Left lung (tissue), 10 donors: ENCODE data around the gene AFMID. TPM values are rescaled to one million over a fixed set of nuclear protein-coding genes. Genes with fewer than 3 reads are reported as not detected.
A peak's percentile ranks its signal among the peaks of the same experiment; 100 is the strongest.

Experiments used
- ATAC-seq: fragments of 200-7000 bp; cut with Tn5 transposase; one replicate; pipeline ENCODE4 v1.9.1; 2020; ENCODE audit warnings: moderate library complexity
- DNase-seq, 4 donors: peaks; one replicate each; pipeline ENCODE4 v3.0.0-alpha.2; 2013 to 2020
- H3K27ac ChIP-seq, 2 donors: fragments of 200-600 bp; sonication (generic) in 1 of 2; one replicate each; pipeline versions ENCODE4 v1.5.0 to v1.8.0; 2020 to 2021
- H3K27me3 ChIP-seq, 2 donors: fragments of 200-600 bp; sonication (generic) in 1 of 2; one replicate each; pipeline versions ENCODE4 v1.5.0 to v1.8.0; 2020 to 2021
- H3K36me3 ChIP-seq, 2 donors: fragments of 200-600 bp; sonication (generic) in 1 of 2; one replicate each; pipeline versions ENCODE4 v1.5.0 to v1.8.0; 2020 to 2021
- H3K4me1 ChIP-seq, 2 donors: fragments of 200-600 bp; one replicate each; pipeline ENCODE4 v1.8.0; 2021
- H3K4me3 ChIP-seq, 2 donors: fragments of 200-600 bp; sonication (generic) in 1 of 2; one replicate each; pipeline versions ENCODE4 v1.5.0 to v1.8.0; 2020 to 2021; ENCODE audit warnings: mild to moderate bottlenecking in 1 of 2
- H3K9me3 ChIP-seq, 2 donors: fragments of 200-600 bp; sonication (generic) in 1 of 2; one replicate each; pipeline versions ENCODE4 v1.5.0 to v1.8.0; 2020 to 2021
- CTCF ChIP-seq, 2 donors: fragments of 200-600 bp; sonication (generic) in 1 of 2; IDR thresholded peaks; one replicate each; pipeline versions ENCODE4 v1.5.0 to v1.8.0; 2021; ENCODE audit warnings: antibody characterized with exemption in 2 of 2
- intact Hi-C, 2 donors: fragments of 100-400 bp; cut with DNase I; formaldehyde crosslinking; loops; one replicate each; pipeline versions ENCODE4 v1.11.2 to v1.14.2; 2022
- polyA plus RNA-seq, 6 donors: library from polyadenylated mRNA; unstranded; fragments of 120-200 nt; gene quantifications; one replicate each; pipeline ENCODE4 v1.2.1, GENCODE V29; 2013; ENCODE audit not compliant: insufficient read length in 6 of 6
- total RNA-seq, 2 donors: library from RNA; stranded (reverse); fragmentation: NEBNext Ultra II Directional; extraction: Animal tissue kit (Norgen Biotek cat#: 25700); gene quantifications; one replicate each; pipeline ENCODE4 v1.2.1, GENCODE V29; 2021
- donor health status: DM: no; HTN: yes; CAD: no.
- donor health status: DM: no; HTN: no; CAD: no.

Gene AFMID
- total and polyA plus RNA-seq, 8 donors, result 31.3 to 58.9 (median 50.9) TPM

DNA sequence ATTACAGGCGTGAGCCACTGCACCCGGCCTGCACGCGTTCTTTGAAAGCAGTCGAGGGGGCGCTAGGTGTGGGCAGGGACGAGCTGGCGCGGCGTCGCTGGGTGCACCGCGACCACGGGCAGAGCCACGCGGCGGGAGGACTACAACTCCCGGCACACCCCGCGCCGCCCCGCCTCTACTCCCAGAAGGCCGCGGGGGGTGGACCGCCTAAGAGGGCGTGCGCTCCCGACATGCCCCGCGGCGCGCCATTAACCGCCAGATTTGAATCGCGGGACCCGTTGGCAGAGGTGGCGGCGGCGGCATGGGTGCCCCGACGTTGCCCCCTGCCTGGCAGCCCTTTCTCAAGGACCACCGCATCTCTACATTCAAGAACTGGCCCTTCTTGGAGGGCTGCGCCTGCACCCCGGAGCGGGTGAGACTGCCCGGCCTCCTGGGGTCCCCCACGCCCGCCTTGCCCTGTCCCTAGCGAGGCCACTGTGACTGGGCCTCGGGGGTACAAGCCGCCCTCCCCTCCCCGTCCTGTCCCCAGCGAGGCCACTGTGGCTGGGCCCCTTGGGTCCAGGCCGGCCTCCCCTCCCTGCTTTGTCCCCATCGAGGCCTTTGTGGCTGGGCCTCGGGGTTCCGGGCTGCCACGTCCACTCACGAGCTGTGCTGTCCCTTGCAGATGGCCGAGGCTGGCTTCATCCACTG is 27.0 kb downstream of the AFMID start, which contains the start of gene BIRC5:
BIRC5 (plus strand) TSS at position 238 of the 690 bp plus-strand sequence; CDS start at position 302, 64 bp downstream.
- no peaks in the 10 kb centered on the region for H3K9me3 ChIP-seq
- no peaks in the 10 kb centered on the region for H3K36me3 ChIP-seq
- peak; percentile 100 for ATAC-seq
- intact Hi-C loops, result no loop called here
- peaks cover 4 to 20% of the 10 kb centered on the region in 2 donors for H3K4me1 ChIP-seq
- H3K27me3 ChIP-seq, result no peaks in the 10 kb centered on the region
- H3K27ac ChIP-seq, result no peak within 1 kb of the TSS
- H3K4me3 ChIP-seq, result peak within 1 kb of the TSS; percentile 46 to 48
- DNase-seq, result peak; percentile 72 to 96 (median 90)
- TF ChIP-seq CTCF (IDR thresholded peaks at IDR 0.05), result no peak

- peaks cover 4 to 20% of the 10 kb centered on the region in 2 donors for H3K4me1 ChIP-seq
- no peaks in the 10 kb centered on the region for H3K27me3 ChIP-seq
- TF ChIP-seq CTCF (IDR thresholded peaks at IDR 0.05), result no peak
- no peak overlapping the region for H3K27ac ChIP-seq
- H3K9me3 ChIP-seq, result no peaks in the 10 kb centered on the region
- intact Hi-C loops, result no loop called here
- H3K36me3 ChIP-seq, result peaks cover 0 to 5% of the 10 kb centered on the region in 2 donors
- no peak for ATAC-seq
- DNase-seq, result no peak
- H3K4me3 ChIP-seq, result peak overlapping the region; percentile 46 to 48
Measured at GRCh38 chr17:78214706-78215061, 27.5 kb downstream of the AFMID start.

DNA sequence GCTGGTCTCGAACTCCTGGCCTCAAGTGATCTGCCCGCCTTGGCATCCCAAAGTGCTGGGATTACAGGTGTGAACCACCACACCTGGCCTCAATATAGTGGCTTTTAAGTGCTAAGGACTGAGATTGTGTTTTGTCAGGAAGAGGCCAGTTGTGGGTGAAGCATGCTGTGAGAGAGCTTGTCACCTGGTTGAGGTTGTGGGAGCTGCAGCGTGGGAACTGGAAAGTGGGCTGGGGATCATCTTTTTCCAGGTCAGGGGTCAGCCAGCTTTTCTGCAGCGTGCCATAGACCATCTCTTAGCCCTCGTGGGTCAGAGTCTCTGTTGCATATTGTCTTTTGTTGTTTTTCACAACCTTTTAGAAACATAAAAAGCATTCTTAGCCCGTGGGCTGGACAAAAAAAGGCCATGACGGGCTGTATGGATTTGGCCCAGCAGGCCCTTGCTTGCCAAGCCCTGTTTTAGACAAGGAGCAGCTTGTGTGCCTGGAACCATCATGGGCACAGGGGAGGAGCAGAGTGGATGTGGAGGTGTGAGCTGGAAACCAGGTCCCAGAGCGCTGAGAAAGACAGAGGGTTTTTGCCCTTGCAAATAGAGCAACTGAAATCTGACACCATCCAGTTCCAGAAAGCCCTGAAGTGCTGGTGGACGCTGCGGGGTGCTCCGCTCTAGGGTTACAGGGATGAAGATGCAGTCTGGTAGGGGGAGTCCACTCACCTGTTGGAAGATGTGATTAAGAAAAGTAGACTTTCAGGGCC is 32.4 kb downstream of the AFMID start:
- TF ChIP-seq CTCF (IDR thresholded peaks at IDR 0.05), result no peak
- Histone ChIP-seq H3K4me1 (peaks cover under 1 to 8% of the 10 kb centered on the region in 2 donors), H3K36me3 (peaks cover 0 to 15% of the 10 kb centered on the region in 2 donors), H3K9me3 (no peaks in the 10 kb centered on the region), H3K27ac (no peak overlapping the region), H3K27me3 (no peaks in the 10 kb centered on the region), H3K4me3 (no peak overlapping the region)
- ATAC-seq (peak; percentile 13), DNase-seq (no peak)
- intact Hi-C loops, result no loop called here

DNA sequence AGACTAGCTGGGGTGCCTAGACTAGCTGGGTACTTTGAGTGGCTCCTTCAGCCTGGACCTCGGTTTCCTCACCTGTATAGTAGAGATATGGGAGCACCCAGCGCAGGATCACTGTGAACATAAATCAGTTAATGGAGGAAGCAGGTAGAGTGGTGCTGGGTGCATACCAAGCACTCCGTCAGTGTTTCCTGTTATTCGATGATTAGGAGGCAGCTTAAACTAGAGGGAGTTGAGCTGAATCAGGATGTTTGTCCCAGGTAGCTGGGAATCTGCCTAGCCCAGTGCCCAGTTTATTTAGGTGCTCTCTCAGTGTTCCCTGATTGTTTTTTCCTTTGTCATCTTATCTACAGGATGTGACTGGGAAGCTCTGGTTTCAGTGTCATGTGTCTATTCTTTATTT is 35.9 kb downstream of the AFMID start:
- H3K27ac ChIP-seq, result peak overlapping the region; percentile 16 to 56

More for the DNA sequence above, 35.9 kb downstream of the AFMID start:
- intact Hi-C loops, result no loop called here
- Histone ChIP-seq H3K4me3 (no peak overlapping the region), H3K27me3 (peaks cover 0 to 12% of the 10 kb centered on the region in 2 donors), H3K9me3 (no peaks in the 10 kb centered on the region), H3K36me3 (peaks cover 0 to 19% of the 10 kb centered on the region in 2 donors), H3K4me1 (peaks cover 0 to 12% of the 10 kb centered on the region in 2 donors)
- DNase-seq (no peak), ATAC-seq (no peak)
- TF ChIP-seq CTCF (IDR thresholded peaks at IDR 0.05), result no peak
